Measurements from ENCODE around the gene PCTP.

- TF ChIP-seq CTCF (IDR thresholded peaks at IDR 0.05), result no peak
- TF ChIP-seq POLR2A (IDR thresholded peaks at IDR 0.05), result no peak
Observed at GRCh38 chr17:55741356-55741700, 9.5 kb upstream of the PCTP start.
